HS-5 (cell line): ENCODE data around the gene CDHR2.
"Not testable (repeated sequence)": the region's sequence is repeated elsewhere in the genome, so short reads cannot be mapped to it uniquely, and the experiment has no call there.

Experiments
- DNase-seq: peaks from one replicate; pipeline ENCODE4 v3.0.0-alpha.2; 2012; ENCODE audit warnings: low read depth

Gene CDHR2

GRCh38 chr5:176573564-176574296, 24.6 kb downstream of the CDHR2 start:
- DNase-seq, result no peak

- DNase-seq, result no peak
Observed at GRCh38 chr5:176574297-176574591, 25.1 kb downstream of the CDHR2 start.

DNA sequence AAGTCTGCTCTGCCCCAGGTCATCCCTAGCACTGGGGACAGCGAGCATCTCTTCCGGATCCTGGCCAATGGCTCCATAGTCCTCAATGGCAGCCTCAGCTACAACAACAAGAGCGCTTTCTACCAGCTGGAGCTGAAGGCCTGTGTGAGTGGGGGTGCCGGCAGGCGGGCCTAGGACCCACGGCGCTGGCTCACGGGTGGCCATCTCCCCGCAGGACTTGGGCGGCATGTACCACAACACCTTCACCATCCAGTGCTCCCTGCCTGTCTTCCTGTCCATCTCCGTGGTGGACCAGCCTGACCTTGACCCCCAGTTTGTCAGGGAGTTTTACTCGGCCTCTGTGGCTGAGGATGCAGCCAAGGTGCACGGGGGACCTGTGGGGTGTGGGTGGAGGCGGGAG, 25.9 kb downstream of the CDHR2 start:
- DNase-seq, result no peak

GRCh38 chr5:176575488-176576422, 26.6 kb downstream of the CDHR2 start:
- no peak for DNase-seq

GRCh38 chr5:176577312-176578176, 28.4 kb downstream of the CDHR2 start:
- no peak for DNase-seq

- no peak for DNase-seq
Observed at GRCh38 chr5:176578391-176578808, 29.3 kb downstream of the CDHR2 start.

- no peak for DNase-seq
Observed at GRCh38 chr5:176579323-176579722, 30.2 kb downstream of the CDHR2 start.

GRCh38 chr5:176581361-176581760, 32.2 kb downstream of the CDHR2 start:
- DNase-seq, result no peak

- DNase-seq, result no peak
Observed at GRCh38 chr5:176583076-176583475, 33.9 kb downstream of the CDHR2 start.

DNA sequence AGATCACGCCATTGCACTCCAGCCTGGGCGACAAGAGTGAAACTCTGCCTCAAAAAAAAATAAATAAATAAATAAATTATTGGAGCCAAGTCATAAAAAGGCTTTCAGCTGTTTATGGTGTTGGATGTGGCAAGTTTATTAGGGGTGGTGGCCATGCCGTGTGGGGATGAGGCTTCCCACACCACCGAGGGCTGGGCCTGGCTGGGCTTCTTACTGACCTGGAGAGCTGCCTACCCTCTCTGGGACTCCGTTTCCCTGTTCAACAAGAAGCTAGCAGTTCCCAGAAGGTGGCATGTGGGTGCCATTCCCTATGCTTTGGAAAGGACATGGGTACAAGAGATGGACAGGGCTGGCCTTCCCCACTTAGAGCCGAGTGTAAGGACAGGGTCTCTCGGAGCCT, 38.3 kb downstream of the CDHR2 start:
- DNase-seq, result no peak

- DNase-seq, result no peak
Observed at GRCh38 chr5:176588297-176588696, 39.2 kb downstream of the CDHR2 start.

DNA sequence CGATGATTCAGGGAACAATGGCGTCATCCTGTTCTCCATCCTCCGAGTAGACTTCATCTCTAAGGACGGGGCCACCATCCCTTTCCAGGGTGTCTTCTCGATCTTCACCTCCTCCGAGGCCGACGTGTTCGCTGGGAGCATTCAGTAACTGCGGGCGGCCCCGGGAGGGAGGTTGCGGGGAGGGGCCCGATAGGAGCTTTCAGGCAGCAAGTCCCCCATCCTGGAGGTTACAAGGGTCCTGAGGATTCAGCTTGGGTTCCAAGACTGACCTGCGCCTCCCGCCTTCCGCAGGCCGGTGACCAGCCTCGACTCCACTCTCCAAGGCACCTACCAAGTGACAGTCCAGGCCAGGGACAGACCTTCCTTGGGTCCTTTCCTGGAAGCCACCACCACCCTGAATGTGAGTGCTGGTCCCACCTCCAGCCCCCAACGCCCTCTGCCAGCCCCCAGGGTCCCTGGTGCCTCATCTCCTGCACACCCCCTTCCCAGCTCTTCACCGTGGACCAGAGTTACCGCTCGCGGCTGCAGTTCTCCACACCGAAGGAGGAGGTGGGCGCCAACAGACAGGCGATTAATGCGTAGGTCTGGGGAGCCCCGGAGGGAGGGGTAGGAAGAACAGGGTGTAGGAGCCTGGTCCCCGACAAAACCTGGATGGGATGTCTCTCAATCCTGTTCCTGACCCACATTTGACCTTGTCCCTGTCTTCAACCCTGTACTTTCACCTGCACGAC, 40.1 kb downstream of the CDHR2 start:
- no peak for DNase-seq

- no peak for DNase-seq
Observed at GRCh38 chr5:176590035-176590717, 41.0 kb downstream of the CDHR2 start.

GRCh38 chr5:176591667-176592066, 42.5 kb downstream of the CDHR2 start:
- DNase-seq, result not testable (repeated sequence)

- no peak for DNase-seq
Observed at GRCh38 chr5:176592573-176592972, 43.4 kb downstream of the CDHR2 start.

GRCh38 chr5:176593273-176593869, 44.2 kb downstream of the CDHR2 start:
- no peak for DNase-seq

DNA sequence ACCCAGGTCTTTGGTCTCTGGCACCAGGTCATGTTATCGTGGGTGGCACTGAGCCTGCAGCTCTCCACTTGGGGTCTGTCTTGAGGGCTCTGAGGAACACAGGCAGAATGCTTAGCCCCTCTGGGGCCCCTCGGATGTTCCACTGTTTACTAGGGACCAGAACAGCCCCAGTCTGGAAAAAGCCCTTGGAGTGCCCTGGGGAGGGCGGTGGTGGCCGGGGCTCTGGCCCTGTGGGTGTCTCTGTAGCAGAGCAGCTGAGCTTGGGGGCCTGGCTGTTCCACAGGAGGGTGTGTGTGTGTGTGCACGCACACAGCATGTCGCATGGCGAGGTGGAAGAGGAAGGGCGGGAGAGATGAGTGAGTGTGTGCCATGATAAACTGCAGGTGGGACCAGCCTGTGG, 45.4 kb downstream of the CDHR2 start:
- no peak for DNase-seq

GRCh38 chr5:176595386-176595943, 46.3 kb downstream of the CDHR2 start:
- DNase-seq, result no peak

DNA sequence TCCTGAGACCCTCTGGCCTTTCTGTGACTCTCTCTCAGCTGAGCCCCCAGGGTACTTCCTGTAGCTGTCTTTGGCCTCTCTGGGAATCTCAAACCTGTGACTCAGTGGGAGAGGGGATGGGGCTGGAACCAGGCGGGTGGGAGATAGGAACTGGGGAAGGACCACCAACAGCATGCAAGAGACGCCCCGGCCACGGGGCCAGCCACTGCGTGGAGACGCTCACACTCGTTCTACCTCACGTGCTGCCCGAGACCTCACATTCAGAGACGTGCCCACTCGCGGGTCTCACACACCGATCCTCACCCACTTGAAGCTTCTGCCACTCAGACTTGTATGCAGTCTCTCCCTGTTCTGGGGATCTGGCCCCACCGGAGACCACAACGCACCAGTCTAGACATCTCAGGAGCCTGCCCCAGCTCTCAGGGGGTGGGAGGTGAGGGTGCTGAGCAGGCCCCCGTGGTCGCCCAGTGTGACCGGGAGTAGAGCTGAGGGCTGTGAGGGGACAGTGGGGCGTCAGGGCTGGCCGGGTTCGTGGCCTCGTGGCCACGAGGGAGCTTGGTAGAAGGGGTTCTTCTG, 47.0 kb downstream of the CDHR2 start:
- no peak for DNase-seq
